BJ (cell line): ENCODE measurements around the gene GNG12. TPM values are rescaled to one million over a fixed set of nuclear protein-coding genes. Genes with fewer than 3 reads are reported as not detected.

ENCODE experiments used
- CTCF ChIA-PET: fragments of 350-600 bp; formaldehyde crosslinking; extraction: SDS; loops from one replicate; lab custom pipeline; 2021; ENCODE audit warnings: antibody characterized with exemption, inconsistent platforms; lab: Yijun Ruan, JAX
- POLR2A ChIA-PET: fragments of 300-600 bp; sonication (Branson Sonifier 250); formaldehyde crosslinking; extraction: SDS; loops from one replicate; lab custom pipeline; 2021; ENCODE audit warnings: antibody characterized with exemption; lab: Charles Lee
- DNase-seq: peaks from one replicate; pipeline ENCODE4 v3.0.0-alpha.2; 2011; ENCODE audit warnings: low read depth
- H3K27me3 ChIP-seq: 2 replicates; pipeline ENCODE4 v1.6.0; 2011; ENCODE audit warnings: low read length; ENCODE audit not compliant: control insufficient read depth, insufficient read depth
- H3K36me3 ChIP-seq: 2 replicates; pipeline ENCODE4 v1.5.1; 2011; ENCODE audit warnings: low read length; ENCODE audit not compliant: control insufficient read depth, insufficient read depth
- H3K4me3 ChIP-seq: 2 replicates; pipeline ENCODE4 v1.5.1; 2011; ENCODE audit warnings: low read depth, mild to moderate bottlenecking, control low read depth, low read length
- CTCF ChIP-seq: IDR thresholded peaks from 2 replicates; pipeline ENCODE4 v1.5.1; 2011; ENCODE audit warnings: low read depth, mild to moderate bottlenecking, control low read depth, inconsistent platforms, low read length, moderate library complexity; ENCODE audit not compliant: insufficient read depth
- polyA plus RNA-seq: library from polyadenylated mRNA; depleted of rRNA; stranded (reverse); fragments of >200 nt; gene quantifications from 2 replicates; pipeline ENCODE4 v1.2.3, GENCODE V29; 2011

Gene GNG12
- polyA plus RNA-seq, 1 experiment, result 99.6 TPM

GRCh38 chr1:67724928-67725560 lies 108.2 kb downstream of the GNG12 start:
- Histone ChIP-seq H3K4me3 (no peak overlapping the region), H3K36me3 (peaks cover 3% of the 10 kb centered on the region), H3K27me3 (no peaks in the 10 kb centered on the region)
- CTCF ChIA-PET, result interaction anchor here (0.6 to 1.6 kb wide), 2 partner anchors 9 to 163 kb away, joined by 3 to 6 read pairs; no protein-coding TSS in a partner anchor
- DNase-seq, result peak; percentile 66
- TF ChIP-seq CTCF, result no peak
- POLR2A ChIA-PET, result no interaction called here

- POLR2A ChIA-PET, result no interaction called here
- no peak for TF ChIP-seq CTCF
- Histone ChIP-seq H3K27me3 (no peaks in the 10 kb centered on the region), H3K4me3 (no peak overlapping the region), H3K36me3 (peaks cover 3% of the 10 kb centered on the region)
- DNase-seq, result no peak
- CTCF ChIA-PET, result interaction anchor here (0.6 to 1.6 kb wide), 3 partner anchors 26 to 188 kb away, joined by 4 to 6 read pairs (median 4); no protein-coding TSS in a partner anchor
These were observed 109.6 kb downstream of the GNG12 start for GRCh38 chr1:67723620-67724019.

GRCh38 chr1:67723126-67723525 lies 110.1 kb downstream of the GNG12 start:
- DNase-seq, result no peak
- CTCF ChIA-PET, result interaction anchor here (0.6 to 1.2 kb wide), 2 partner anchors 26 to 187 kb away, joined by 4 read pairs; no protein-coding TSS in a partner anchor
- H3K27me3 ChIP-seq, result no peaks in the 10 kb centered on the region
- no peak overlapping the region for H3K4me3 ChIP-seq
- POLR2A ChIA-PET, result no interaction called here
- peaks cover 1% of the 10 kb centered on the region for H3K36me3 ChIP-seq
- no peak for TF ChIP-seq CTCF

- Histone ChIP-seq H3K36me3 (no peaks in the 10 kb centered on the region; the same call in 1 of the 2 replicates), H3K4me3 (no peak overlapping the region), H3K27me3 (no peaks in the 10 kb centered on the region)
- no peak for TF ChIP-seq CTCF
- ChIA-PET CTCF (interaction anchor here (0.9 to 2.6 kb wide), 2 partner anchors 38 to 43 kb away, joined by 3 to 10 read pairs; no protein-coding TSS in a partner anchor), POLR2A (no interaction called here)
- DNase-seq, result no peak
These were observed 110.8 kb downstream of the GNG12 start for GRCh38 chr1:67722292-67722944.

- no peak for DNase-seq
- CTCF ChIA-PET, result interaction anchor here (0.9 to 2.6 kb wide), 2 partner anchors 39 to 44 kb away, joined by 3 to 10 read pairs; no protein-coding TSS in a partner anchor
- Histone ChIP-seq H3K27me3 (no peaks in the 10 kb centered on the region), H3K36me3 (no peaks in the 10 kb centered on the region; the same call in 1 of the 2 replicates), H3K4me3 (no peak overlapping the region)
- POLR2A ChIA-PET, result interaction anchor here (0.6 kb wide), 1 partner anchor 28 kb away, joined by 3 read pairs; no protein-coding TSS in a partner anchor
- no peak for TF ChIP-seq CTCF
These were observed 111.5 kb downstream of the GNG12 start for GRCh38 chr1:67721650-67722291.
